Tibial nerve (tissue), 4 donors: Measurements from ENCODE around the gene SH2D7. TPM values are rescaled to one million over a fixed set of nuclear protein-coding genes. Genes with fewer than 3 reads are reported as not detected.

Experiments
- DNase-seq, 2 donors: peaks; one replicate each; pipeline ENCODE4 v3.0.0-alpha.2; 2019; ENCODE audit warnings: low spot score in 2 of 2
- H3K27ac ChIP-seq, 4 donors: fragments of 200-600 bp; sonication (generic) in 3 of 4; one replicate each; pipeline ENCODE4 v1.5.1; 2017 to 2019; ENCODE audit warnings: mild to moderate bottlenecking in 1 of 4
- H3K27me3 ChIP-seq, 2 donors: fragments of 200-600 bp; sonication (generic) in 1 of 2; one replicate each; pipeline versions ENCODE4 v1.5.1 to v1.6.0; 2017 to 2019
- H3K36me3 ChIP-seq, 3 donors: fragments of 200-600 bp; sonication (generic); one replicate each; pipeline ENCODE4 v1.5.1; 2018 to 2019
- H3K4me1 ChIP-seq, 4 donors: fragments of 200-600 bp; sonication (generic) in 3 of 4; one replicate each; pipeline ENCODE4 v1.5.1; 2017 to 2019
- H3K4me3 ChIP-seq, 4 donors: fragments of 200-600 bp; sonication (generic) in 3 of 4; one replicate each; pipeline ENCODE4 v1.5.1; 2017 to 2019; ENCODE audit warnings: mild to moderate bottlenecking in 1 of 4, moderate library complexity in 1 of 4
- H3K9me3 ChIP-seq, 4 donors: fragments of 200-600 bp; sonication (generic) in 3 of 4; one replicate each; pipeline ENCODE4 v1.5.1; 2017 to 2019
- EP300 ChIP-seq, 2 donors: sonication (generic); formaldehyde crosslinking; IDR thresholded peaks; one replicate each; pipeline ENCODE4 v1.6.1; 2017; ENCODE audit warnings: antibody characterized with exemption in 2 of 2, mild to moderate bottlenecking in 1 of 2
- POLR2A ChIP-seq, 2 donors: fragments of 450-650 bp; IDR thresholded peaks; one replicate each; pipeline ENCODE4 v1.6.1; 2017; ENCODE audit warnings: antibody characterized with exemption in 2 of 2, mild to moderate bottlenecking in 2 of 2, moderate library complexity in 2 of 2
- WGBS, 2 donors: methylation state at CpG; one replicate each; pipeline ENCODE4 v1.1.5; 2018; 5-methylcytosine and 5-hydroxymethylcytosine counted together
- total RNA-seq, 4 donors: library from RNA; depleted of rRNA; stranded (reverse); fragments of >200 nt; gene quantifications; one replicate each; pipeline ENCODE4 v1.1.0, GENCODE V29; 2016
- TF ChIP-seq, protein P1 (sequence below), 5 experiments: fragments of 200-600 bp in 3 of 5; fragments of 450-650 bp in 2 of 5; sonication (generic) in 3 of 5; IDR thresholded peaks; one replicate each; pipeline ENCODE4 v1.5.1; 2016 to 2019; ENCODE audit warnings: antibody characterized with exemption in 5 of 5, mild to moderate bottlenecking in 3 of 5, moderate library complexity in 2 of 5

SH2D7 gene
- total RNA-seq, 4 donors from 2014 or later = not detected

DNA sequence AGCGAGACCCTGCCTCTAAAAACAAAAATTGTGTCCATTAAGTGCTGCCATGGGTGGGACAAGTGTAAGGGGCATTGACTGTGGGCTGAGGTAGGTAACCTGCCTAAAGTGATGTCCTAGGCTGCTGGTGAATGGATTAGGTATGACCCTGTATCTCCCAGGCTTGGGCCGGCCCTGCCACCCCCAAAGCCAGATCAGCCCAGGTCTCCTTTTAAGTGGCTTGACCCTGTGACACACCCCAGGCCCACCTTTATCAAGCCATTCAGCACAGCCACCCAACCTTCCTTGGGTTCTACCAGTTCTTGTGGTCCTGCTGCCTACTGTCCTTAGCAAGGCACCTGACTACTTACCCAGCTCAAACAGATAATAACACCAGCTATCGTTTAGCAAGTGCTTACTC, 20.2 kb downstream of the SH2D7 start:
- TF ChIP-seq EP300 (IDR thresholded peaks at IDR 0.05) (no peak), POLR2A (IDR thresholded peaks at IDR 0.05) (no peak)
- TF ChIP-seq, protein P1, sequence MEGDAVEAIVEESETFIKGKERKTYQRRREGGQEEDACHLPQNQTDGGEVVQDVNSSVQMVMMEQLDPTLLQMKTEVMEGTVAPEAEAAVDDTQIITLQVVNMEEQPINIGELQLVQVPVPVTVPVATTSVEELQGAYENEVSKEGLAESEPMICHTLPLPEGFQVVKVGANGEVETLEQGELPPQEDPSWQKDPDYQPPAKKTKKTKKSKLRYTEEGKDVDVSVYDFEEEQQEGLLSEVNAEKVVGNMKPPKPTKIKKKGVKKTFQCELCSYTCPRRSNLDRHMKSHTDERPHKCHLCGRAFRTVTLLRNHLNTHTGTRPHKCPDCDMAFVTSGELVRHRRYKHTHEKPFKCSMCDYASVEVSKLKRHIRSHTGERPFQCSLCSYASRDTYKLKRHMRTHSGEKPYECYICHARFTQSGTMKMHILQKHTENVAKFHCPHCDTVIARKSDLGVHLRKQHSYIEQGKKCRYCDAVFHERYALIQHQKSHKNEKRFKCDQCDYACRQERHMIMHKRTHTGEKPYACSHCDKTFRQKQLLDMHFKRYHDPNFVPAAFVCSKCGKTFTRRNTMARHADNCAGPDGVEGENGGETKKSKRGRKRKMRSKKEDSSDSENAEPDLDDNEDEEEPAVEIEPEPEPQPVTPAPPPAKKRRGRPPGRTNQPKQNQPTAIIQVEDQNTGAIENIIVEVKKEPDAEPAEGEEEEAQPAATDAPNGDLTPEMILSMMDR (IDR thresholded peaks at IDR 0.05) = no peak
- 77 to 90% methylated on average over 3 of the region's 3 CpGs for WGBS, 2 donors
- no peak for DNase-seq
- Histone ChIP-seq H3K27me3 (no peaks in the 10 kb centered on the region), H3K27ac (no peak overlapping the region), H3K36me3 (no peaks in the 10 kb centered on the region), H3K4me3 (no peak overlapping the region), H3K4me1 (peaks cover 0 to 3% (median 0%) of the 10 kb centered on the region in 4 donors), H3K9me3 (no peaks in the 10 kb centered on the region)

DNA sequence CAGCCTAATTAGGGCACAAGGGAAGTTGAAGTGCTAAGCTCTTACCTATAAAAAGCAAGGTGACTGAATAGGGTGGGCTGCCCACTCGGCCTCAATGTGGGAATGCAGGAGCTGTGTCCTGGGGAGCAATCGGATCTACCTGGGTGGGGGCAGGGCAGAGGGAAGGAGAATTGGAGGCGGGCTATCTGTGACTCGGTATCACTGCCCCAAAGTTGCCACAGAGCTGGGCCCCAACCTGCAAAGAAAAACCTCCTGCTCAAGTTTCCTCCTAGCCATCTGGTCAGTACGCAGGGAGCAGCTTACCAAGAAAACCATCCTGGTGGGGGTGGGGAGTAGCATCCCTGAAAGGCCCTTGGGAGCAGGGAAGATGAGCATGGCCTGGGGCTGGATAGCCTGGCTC, 28.2 kb downstream of the SH2D7 start:
- H3K36me3 ChIP-seq = no peaks in the 10 kb centered on the region
- TF ChIP-seq, protein P1 (IDR thresholded peaks at IDR 0.05) = no peak
- TF ChIP-seq POLR2A (IDR thresholded peaks at IDR 0.05) (no peak), EP300 (IDR thresholded peaks at IDR 0.05) (no peak)
- WGBS, 2 donors = 79 to 82% methylated on average over 5 of the region's 5 CpGs
- no peaks in the 10 kb centered on the region for H3K4me1 ChIP-seq
- H3K27ac ChIP-seq = no peak overlapping the region
- no peak overlapping the region for H3K4me3 ChIP-seq
- H3K9me3 ChIP-seq = no peaks in the 10 kb centered on the region
- DNase-seq = no peak
- no peaks in the 10 kb centered on the region for H3K27me3 ChIP-seq

DNA sequence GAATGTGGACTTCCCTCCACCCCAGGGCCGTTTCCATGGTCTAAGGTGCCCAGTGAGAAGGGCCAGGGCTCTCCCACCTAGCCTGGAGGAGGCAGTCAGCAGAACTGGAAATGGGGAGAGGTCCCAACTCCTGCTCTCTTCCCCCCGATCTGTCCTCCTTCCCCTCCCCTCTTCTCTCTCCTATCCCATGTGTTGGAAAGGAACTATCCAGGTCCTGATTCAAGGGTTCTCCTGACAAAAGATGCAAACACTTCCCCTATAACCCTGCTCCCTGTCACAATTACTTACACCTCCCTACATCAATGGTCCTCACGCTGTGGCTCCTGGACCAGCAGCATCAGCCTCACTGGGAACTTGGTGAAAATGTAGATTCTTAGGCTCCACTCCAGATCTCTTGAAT, 32.9 kb downstream of the SH2D7 start:
- Histone ChIP-seq H3K27me3 (no peaks in the 10 kb centered on the region), H3K27ac (no peak overlapping the region), H3K36me3 (no peaks in the 10 kb centered on the region), H3K4me1 (no peaks in the 10 kb centered on the region), H3K4me3 (no peak overlapping the region), H3K9me3 (no peaks in the 10 kb centered on the region)
- no peak for DNase-seq
- 69 to 79% methylated on average over 3 of the region's 3 CpGs for WGBS, 2 donors
- TF ChIP-seq, protein P1 (IDR thresholded peaks at IDR 0.05) = no peak
- TF ChIP-seq EP300 (IDR thresholded peaks at IDR 0.05) (no peak), POLR2A (IDR thresholded peaks at IDR 0.05) (no peak)

DNA sequence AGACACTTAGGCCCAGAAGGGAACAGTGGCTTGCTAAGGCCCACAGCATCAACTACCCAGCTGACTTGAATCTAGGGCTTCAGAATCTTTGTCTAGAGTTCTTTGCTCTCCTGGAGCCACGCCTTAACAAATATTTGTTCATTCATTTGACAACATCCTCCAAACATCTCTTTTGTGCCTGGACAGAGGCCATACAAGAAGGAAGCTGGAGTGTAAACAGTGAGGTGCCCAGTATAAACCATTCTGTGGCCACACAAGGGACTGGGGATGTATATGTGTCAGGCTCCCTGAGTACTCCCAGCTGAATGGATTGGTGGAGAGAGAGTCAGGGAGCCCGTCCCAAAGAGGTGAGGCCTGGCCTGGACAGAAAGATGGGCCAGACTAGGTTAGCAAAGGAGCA, 35.5 kb downstream of the SH2D7 start:
- DNase-seq = no peak
- Histone ChIP-seq H3K4me3 (no peak overlapping the region), H3K36me3 (no peaks in the 10 kb centered on the region), H3K27me3 (no peaks in the 10 kb centered on the region), H3K9me3 (no peaks in the 10 kb centered on the region), H3K4me1 (peaks cover 0 to 16% (median 10%) of the 10 kb centered on the region in 4 donors), H3K27ac (no peak overlapping the region)
- WGBS, 2 donors = 85 to 86% methylated on average over 2 of the region's 2 CpGs
- TF ChIP-seq POLR2A (IDR thresholded peaks at IDR 0.05) = no peak
- no peak for TF ChIP-seq EP300 (IDR thresholded peaks at IDR 0.05)

DNA sequence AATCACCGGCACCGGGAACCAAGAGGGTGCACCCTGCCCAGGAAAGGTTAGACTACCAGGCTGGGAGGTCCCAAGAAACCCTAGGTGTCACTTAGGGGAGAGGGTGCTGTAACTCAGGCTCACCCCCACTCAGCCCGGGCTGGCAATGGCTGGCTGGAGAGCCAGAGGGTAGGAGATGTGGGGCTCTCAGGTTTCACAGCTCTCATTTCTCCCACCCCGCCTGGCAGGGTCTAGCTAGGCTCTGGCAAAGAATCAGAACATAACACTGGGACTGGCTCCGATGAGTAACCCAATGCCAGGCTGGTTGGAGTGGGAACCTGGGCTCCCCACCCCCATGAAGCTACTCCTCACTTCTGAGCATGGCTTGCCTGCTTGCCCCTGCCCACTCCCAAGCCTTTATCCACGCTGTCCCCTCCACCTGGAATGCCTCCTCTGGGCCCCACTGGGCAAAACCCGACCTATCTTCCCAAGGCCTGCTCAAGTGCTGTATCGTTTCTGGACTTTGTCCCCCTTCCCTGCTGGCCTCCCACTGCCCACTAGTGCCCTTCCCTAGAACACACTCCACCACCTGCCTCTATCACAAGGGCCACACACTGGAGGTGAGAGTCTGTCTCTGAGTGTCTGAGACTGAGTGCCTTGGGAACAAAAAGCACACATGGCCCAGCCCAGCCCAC, 36.9 kb downstream of the SH2D7 start:
- TF ChIP-seq EP300 (IDR thresholded peaks at IDR 0.05) (no peak), POLR2A (IDR thresholded peaks at IDR 0.05) (no peak)
- TF ChIP-seq, protein P1 (IDR thresholded peaks at IDR 0.05) = no peak
- no peaks in the 10 kb centered on the region for H3K27me3 ChIP-seq
- no peaks in the 10 kb centered on the region for H3K9me3 ChIP-seq
- H3K27ac ChIP-seq = no peak overlapping the region
- DNase-seq = no peak
- no peak overlapping the region for H3K4me3 ChIP-seq
- H3K36me3 ChIP-seq = no peaks in the 10 kb centered on the region
- peaks cover 0 to 16% (median 10%) of the 10 kb centered on the region in 4 donors for H3K4me1 ChIP-seq
- WGBS, 2 donors = 60 to 76% methylated on average over 7 to 8 of the region's 8 CpGs
